Measurements from ENCODE around the gene NAE1. TPM values are rescaled to one million over a fixed set of nuclear protein-coding genes. Genes with fewer than 3 reads are reported as not detected.

Gene NAE1
- total RNA-seq, 2 donors from 2014 or later = 37.4 to 37.6 TPM

- peak; percentile 70 for DNase-seq (ENCODE audit: low spot score)
- intact Hi-C loops (cut with DNase I) = loop anchor here in 1 of 2 donors (10.0 kb wide), 1 partner anchor 119 kb away; no protein-coding TSS in a partner anchor
Measured at GRCh38 chr16:66853261-66854139, 22.7 kb upstream of the NAE1 start.

GRCh38 chr16:66851166-66851964 is 20.6 kb upstream of the NAE1 start:
- DNase-seq (ENCODE audit: low spot score) = peak; percentile 63
- intact Hi-C loops (cut with DNase I) = loop anchor here in 1 of 2 donors (10.0 kb wide), 1 partner anchor 117 kb away; no protein-coding TSS in a partner anchor

- intact Hi-C loops (cut with DNase I) = loop anchor here in 1 of 2 donors (10.0 kb wide), 1 partner anchor 115 kb away; no protein-coding TSS in a partner anchor
- DNase-seq (ENCODE audit: low spot score) = peak; percentile 50
Measured at GRCh38 chr16:66850115-66850815, 19.5 kb upstream of the NAE1 start.

GRCh38 chr16:66849549-66849948 is 18.8 kb upstream of the NAE1 start:
- peak; percentile 50 for DNase-seq (ENCODE audit: low spot score)
- intact Hi-C loops (cut with DNase I) = no loop called here

GRCh38 chr16:66849021-66849420 is 18.2 kb upstream of the NAE1 start:
- DNase-seq (ENCODE audit: low spot score) = peak; percentile 52
- intact Hi-C loops (cut with DNase I) = no loop called here

GRCh38 chr16:66848172-66848571 is 17.4 kb upstream of the NAE1 start:
- intact Hi-C loops (cut with DNase I) = no loop called here
- no peak for DNase-seq (ENCODE audit: low spot score)

- intact Hi-C loops (cut with DNase I) = no loop called here
Measured at GRCh38 chr16:66847533-66848067, 16.8 kb upstream of the NAE1 start.

GRCh38 chr16:66846831-66847230 is 16.1 kb upstream of the NAE1 start:
- no peak for DNase-seq (ENCODE audit: low spot score)
- intact Hi-C loops (cut with DNase I) = no loop called here

More at GRCh38 chr16:66847533-66848067, 16.8 kb upstream of the NAE1 start:
- no peak for DNase-seq (ENCODE audit: low spot score)

- peak; percentile 20 for DNase-seq (ENCODE audit: low spot score)
- intact Hi-C loops (cut with DNase I) = no loop called here
Measured at GRCh38 chr16:66846266-66846665, 15.5 kb upstream of the NAE1 start.

- peak; percentile 56 for DNase-seq (ENCODE audit: low spot score)
- intact Hi-C loops (cut with DNase I) = no loop called here
Measured at GRCh38 chr16:66845791-66846221, 15.0 kb upstream of the NAE1 start.

GRCh38 chr16:66845080-66845410 is 14.3 kb upstream of the NAE1 start:
- DNase-seq (ENCODE audit: low spot score) = no peak
- intact Hi-C loops (cut with DNase I) = no loop called here

GRCh38 chr16:66844342-66845079 is 13.7 kb upstream of the NAE1 start, which contains the start of gene CA7:
CA7 (plus strand) TSS chr16:66844414; CDS start chr16:66844488, 74 bp downstream.
- no peak for DNase-seq (ENCODE audit: low spot score)
- intact Hi-C loops (cut with DNase I) = no loop called here

- intact Hi-C loops (cut with DNase I) = no loop called here
- DNase-seq (ENCODE audit: low spot score) = no peak
Measured at GRCh38 chr16:66844009-66844341, 13.2 kb upstream of the NAE1 start.

- intact Hi-C loops (cut with DNase I) = no loop called here
- DNase-seq (ENCODE audit: low spot score) = no peak
Measured at GRCh38 chr16:66843191-66843590, 12.4 kb upstream of the NAE1 start.

GRCh38 chr16:66842765-66843164 is 12.0 kb upstream of the NAE1 start:
- DNase-seq (ENCODE audit: low spot score) = no peak
- intact Hi-C loops (cut with DNase I) = no loop called here

- intact Hi-C loops (cut with DNase I) = no loop called here
- DNase-seq (ENCODE audit: low spot score) = no peak
Measured at GRCh38 chr16:66841366-66841765, 10.6 kb upstream of the NAE1 start.

- DNase-seq (ENCODE audit: low spot score) = no peak
- intact Hi-C loops (cut with DNase I) = no loop called here
Measured at GRCh38 chr16:66840883-66841282, 10.1 kb upstream of the NAE1 start.

GRCh38 chr16:66834746-66835145 is 4.0 kb upstream of the NAE1 start:
- intact Hi-C loops (cut with DNase I) = loop anchor here in 1 of 2 donors (5.0 kb wide), 1 partner anchor 33 kb away; no protein-coding TSS in a partner anchor
- no peak for DNase-seq (ENCODE audit: low spot score)
